ENCODE results near the gene MEIS2.

MEIS2 gene

GRCh38 chr15:37041836-37042235 lies 58.5 kb downstream of the MEIS2 start:
- in situ Hi-C loops (cut with HindIII; ENCODE audit: low sequenced_read_pairs), result no loop called here

- in situ Hi-C loops (cut with HindIII; ENCODE audit: low sequenced_read_pairs), result no loop called here
Observed at GRCh38 chr15:37041042-37041441, 59.3 kb downstream of the MEIS2 start.

- in situ Hi-C loops (cut with HindIII; ENCODE audit: low sequenced_read_pairs), result no loop called here
Observed at GRCh38 chr15:37040072-37040742, 60.1 kb downstream of the MEIS2 start.

- in situ Hi-C loops (cut with HindIII; ENCODE audit: low sequenced_read_pairs), result no loop called here
Observed at GRCh38 chr15:37038716-37039106, 61.6 kb downstream of the MEIS2 start.

GRCh38 chr15:37037850-37038715 lies 62.3 kb downstream of the MEIS2 start:
- in situ Hi-C loops (cut with HindIII; ENCODE audit: low sequenced_read_pairs), result no loop called here

- in situ Hi-C loops (cut with HindIII; ENCODE audit: low sequenced_read_pairs), result no loop called here
Observed at GRCh38 chr15:37037071-37037655, 63.2 kb downstream of the MEIS2 start.

GRCh38 chr15:37034835-37035748 lies 65.3 kb downstream of the MEIS2 start:
- in situ Hi-C loops (cut with HindIII; ENCODE audit: low sequenced_read_pairs), result no loop called here

GRCh38 chr15:37034392-37034791 lies 66.0 kb downstream of the MEIS2 start:
- in situ Hi-C loops (cut with HindIII; ENCODE audit: low sequenced_read_pairs), result no loop called here

- in situ Hi-C loops (cut with HindIII; ENCODE audit: low sequenced_read_pairs), result no loop called here
Observed at GRCh38 chr15:37032091-37032775, 68.1 kb downstream of the MEIS2 start.

- in situ Hi-C loops (cut with HindIII; ENCODE audit: low sequenced_read_pairs), result no loop called here
Observed at GRCh38 chr15:37031198-37031597, 69.2 kb downstream of the MEIS2 start.

- in situ Hi-C loops (cut with HindIII; ENCODE audit: low sequenced_read_pairs), result no loop called here
Observed at GRCh38 chr15:37028625-37029296, 71.6 kb downstream of the MEIS2 start.

GRCh38 chr15:37020852-37021251 lies 79.5 kb downstream of the MEIS2 start:
- in situ Hi-C loops (cut with HindIII; ENCODE audit: low sequenced_read_pairs), result no loop called here

- in situ Hi-C loops (cut with HindIII; ENCODE audit: low sequenced_read_pairs), result no loop called here
Observed at GRCh38 chr15:37019479-37020433, 80.6 kb downstream of the MEIS2 start.

- in situ Hi-C loops (cut with HindIII; ENCODE audit: low sequenced_read_pairs), result no loop called here
Observed at GRCh38 chr15:37017031-37017625, 83.2 kb downstream of the MEIS2 start.

- in situ Hi-C loops (cut with HindIII; ENCODE audit: low sequenced_read_pairs), result no loop called here
Observed at GRCh38 chr15:37016231-37016630, 84.1 kb downstream of the MEIS2 start.

GRCh38 chr15:37015451-37015850 lies 84.9 kb downstream of the MEIS2 start:
- in situ Hi-C loops (cut with HindIII; ENCODE audit: low sequenced_read_pairs), result no loop called here

GRCh38 chr15:37015035-37015434 lies 85.3 kb downstream of the MEIS2 start:
- in situ Hi-C loops (cut with HindIII; ENCODE audit: low sequenced_read_pairs), result no loop called here

GRCh38 chr15:37014566-37014965 lies 85.8 kb downstream of the MEIS2 start:
- in situ Hi-C loops (cut with HindIII; ENCODE audit: low sequenced_read_pairs), result no loop called here
